ENCODE results near the gene BCAS3.

DNA sequence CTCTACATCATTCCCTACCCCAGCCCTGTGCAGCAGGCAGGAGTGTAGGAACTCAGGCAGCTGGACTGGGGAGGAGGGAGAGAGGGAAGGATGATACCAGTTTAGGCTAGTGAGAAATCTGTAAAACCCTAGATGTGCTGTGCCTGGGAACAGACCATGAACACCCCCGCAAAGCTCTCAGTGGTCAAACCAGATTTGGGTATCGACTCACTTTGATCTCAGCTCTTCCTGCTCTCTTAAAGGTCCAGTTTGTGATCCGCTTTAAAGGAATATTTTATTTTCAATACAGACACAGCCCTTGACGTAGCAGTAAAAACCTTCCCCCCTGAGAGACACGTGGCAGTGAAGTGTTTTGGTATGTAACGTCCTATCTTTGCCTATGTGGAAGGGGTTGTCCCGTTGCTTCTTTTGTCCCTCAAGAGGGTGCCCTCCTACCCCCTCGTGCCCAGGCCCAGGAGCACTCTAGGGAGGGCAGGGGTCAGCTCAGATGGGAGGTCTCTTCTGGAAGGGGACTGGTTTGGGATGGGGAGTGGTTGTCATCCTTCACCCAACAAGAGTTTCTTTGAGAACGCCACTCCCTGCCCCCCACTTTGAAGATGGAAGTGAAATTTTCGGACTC, 702.7 kb downstream of the BCAS3 start:
- TF ChIP-seq, protein P1, sequence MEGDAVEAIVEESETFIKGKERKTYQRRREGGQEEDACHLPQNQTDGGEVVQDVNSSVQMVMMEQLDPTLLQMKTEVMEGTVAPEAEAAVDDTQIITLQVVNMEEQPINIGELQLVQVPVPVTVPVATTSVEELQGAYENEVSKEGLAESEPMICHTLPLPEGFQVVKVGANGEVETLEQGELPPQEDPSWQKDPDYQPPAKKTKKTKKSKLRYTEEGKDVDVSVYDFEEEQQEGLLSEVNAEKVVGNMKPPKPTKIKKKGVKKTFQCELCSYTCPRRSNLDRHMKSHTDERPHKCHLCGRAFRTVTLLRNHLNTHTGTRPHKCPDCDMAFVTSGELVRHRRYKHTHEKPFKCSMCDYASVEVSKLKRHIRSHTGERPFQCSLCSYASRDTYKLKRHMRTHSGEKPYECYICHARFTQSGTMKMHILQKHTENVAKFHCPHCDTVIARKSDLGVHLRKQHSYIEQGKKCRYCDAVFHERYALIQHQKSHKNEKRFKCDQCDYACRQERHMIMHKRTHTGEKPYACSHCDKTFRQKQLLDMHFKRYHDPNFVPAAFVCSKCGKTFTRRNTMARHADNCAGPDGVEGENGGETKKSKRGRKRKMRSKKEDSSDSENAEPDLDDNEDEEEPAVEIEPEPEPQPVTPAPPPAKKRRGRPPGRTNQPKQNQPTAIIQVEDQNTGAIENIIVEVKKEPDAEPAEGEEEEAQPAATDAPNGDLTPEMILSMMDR (IDR thresholded peaks at IDR 0.05): no peak
- no peak for TF ChIP-seq ZFX (IDR thresholded peaks at IDR 0.05; ENCODE audit: borderline replicate concordance)
